Activated CD4-positive, alpha-beta T cell treated with anti-CD3 and anti-CD28 coated beads, Interleukin-2, amount 50 U/mL, for 24 hours (primary cell): ENCODE measurements around the gene RLN3.
A peak's percentile ranks its signal among the peaks of the same experiment; 100 is the strongest.
"Not testable (repeated sequence)": the region's sequence is repeated elsewhere in the genome, so short reads cannot be mapped to it uniquely, and the experiment has no call there.

Experiments
- DNase-seq, 2 donors: peaks; one replicate each; pipeline ENCODE4 v3.0.0-alpha.2; 2020; ENCODE audit warnings: low read depth in 1 of 2, low spot score in 1 of 2

RLN3 gene

DNA sequence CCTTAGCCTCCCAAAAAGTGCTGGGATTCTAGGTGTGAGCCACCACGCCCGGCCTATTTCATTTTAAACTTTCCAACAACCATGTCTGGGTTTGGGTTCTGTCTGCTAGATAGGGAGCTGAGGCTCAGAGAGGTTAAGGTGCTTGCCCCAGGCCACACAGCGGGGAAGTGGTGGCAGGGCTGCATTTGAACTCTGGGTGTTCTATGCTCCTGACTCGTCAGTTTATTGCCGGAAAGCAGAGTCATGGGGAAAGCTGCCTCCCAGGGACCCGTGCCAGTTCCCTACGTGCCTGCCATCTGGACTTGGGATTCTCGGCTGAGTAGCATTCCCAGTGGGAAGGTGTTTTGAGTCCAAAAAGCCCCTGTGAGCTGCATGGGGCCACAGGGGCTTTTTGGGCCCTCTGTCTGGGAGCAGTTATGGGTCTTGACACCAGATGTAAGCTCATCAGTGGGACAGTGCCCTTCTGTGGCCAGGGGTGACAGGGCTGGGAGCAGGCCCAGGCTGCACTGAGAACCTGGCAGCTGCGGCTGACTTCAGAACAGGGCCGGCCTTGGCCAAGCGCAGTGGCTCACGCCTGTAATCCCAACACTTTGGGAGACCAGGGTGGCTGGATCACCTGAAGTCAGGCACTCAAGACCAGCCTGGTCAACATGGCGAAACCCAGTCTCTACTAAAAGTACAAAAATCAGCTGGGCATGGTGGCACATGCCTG, 32.8 kb upstream of the RLN3 start:
- DNase-seq = no peak

DNA sequence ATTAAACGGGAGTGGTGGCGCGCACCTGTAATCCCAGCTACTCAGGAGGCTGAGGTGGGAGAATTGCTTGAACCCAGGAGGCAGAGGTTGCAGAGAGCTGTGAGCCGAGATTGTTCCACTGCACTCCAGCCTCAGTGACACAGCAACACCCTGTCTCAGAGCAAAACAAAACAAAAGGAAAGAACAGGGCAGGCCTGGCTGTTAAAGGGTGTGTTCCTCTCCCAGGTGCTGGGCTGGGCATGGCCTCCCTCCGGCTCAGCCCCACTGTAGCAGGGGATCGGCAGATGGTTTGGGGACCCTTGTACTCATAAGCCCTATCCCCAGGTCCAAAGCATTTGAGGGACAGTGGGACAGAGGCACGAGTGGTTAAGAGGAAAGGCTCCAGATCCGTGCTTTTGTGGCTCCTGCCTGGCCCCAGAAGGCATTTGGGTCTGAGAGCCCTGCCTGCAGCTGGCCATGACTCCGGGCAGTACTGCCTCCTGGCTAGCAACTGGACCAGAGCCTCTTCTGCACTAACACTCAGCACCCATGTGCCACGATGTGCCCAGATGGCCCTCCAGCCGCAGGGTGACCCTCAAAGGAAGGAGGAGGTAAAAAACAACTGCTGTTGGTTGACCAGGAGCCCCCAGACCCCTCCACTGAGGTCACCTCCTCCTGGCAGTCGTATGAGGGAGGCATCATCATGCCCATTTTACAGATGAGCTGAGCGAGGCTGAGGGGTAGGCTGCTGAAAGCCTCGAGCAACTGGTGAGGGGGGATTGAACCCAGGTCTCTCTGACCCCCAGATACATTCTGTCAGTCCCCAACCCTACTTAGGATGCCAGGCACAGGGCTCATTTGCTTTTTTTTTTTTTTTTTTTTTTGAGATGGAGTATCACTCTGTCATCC, 31.8 kb upstream of the RLN3 start:
- no peak for DNase-seq

DNA sequence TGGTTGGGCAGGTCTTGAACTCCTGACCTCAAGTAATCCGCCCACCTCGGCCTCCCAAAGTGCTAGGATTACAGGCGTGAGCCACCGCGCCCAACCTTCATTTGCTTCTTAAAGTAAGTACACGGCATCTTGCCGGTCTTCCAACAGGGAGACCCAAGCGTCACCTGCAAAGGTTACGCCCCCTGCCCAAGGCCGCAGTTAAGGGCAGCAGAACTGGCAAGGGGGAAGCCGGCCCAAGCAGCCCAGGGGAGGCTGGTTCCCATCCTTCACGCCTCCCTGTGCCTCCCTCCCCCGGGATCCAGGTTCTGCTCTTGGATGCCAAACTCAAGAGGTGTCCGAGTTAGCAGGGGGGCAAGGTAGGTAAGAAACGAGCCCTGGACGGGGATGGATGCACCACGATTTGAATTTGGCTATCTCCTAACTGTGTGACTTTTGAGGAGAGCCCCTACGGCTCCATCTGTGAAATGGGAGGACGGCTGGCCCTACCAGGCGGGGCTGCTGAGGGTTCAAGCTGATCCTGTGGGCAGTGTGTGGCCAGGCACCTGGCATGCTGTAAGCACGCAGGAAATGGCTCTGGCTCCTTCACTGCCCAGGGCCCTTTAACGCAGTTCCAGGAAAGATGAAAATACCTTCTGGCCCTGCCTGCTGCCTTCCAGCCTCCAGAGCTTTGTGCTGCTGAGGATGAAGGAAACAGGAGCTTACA, 30.9 kb upstream of the RLN3 start:
- DNase-seq = no peak

DNA sequence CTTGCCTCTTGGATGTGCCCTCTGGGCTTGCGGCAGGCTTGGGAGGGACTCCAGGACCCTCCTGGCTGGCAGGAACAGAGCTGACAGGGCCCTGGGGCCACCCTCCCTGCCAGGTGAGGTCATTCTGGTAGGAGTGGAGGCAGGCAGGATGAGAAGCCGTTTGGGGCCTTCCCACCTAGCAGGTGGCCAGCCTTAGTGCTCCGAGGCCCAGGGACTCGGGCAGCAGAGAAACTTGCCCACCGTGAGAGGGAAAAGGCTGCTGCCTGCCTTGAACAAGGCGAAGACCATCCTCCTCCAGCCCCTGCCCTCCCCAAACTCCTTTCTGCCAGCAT, 30.4 kb upstream of the RLN3 start:
- no peak for DNase-seq

DNA sequence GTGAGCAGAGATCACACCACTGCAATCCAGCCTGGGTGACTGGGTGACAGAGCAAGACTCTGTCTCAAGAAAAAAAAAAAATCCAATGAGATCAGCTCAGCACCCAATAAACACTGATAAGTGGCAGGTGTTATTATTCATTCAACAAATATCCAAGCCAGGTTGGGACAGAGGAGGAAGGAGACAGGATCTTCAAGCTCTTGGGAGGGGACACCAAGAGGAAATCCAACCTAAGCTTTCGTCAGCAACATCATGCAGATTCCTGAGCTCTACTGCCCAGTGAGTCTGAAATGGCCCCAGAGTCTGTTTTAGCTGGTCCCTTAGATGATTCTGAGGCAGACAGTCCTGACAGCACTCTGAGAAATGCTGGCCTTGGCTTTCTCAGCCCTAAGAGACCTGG, 29.5 kb upstream of the RLN3 start:
- no peak for DNase-seq

DNA sequence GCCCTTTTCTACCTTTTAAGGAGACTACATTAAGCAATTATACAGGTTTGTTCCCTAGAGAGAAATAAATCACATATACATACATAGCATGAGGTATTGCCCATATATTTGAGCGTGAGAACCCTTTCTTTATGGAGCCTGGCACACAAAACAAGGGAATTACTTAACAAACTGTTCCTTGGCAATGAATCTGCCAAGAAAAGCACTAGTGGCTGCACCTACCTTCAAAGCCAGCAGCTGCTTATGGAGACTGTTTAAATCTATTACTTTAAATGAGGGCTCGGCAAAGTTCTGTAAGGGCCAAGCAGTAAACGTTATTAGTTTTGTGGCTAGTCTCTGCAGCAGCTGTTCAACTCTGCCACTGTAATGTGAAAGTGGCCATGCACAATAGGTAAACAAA, 28.9 kb upstream of the RLN3 start:
- no peak for DNase-seq

DNA sequence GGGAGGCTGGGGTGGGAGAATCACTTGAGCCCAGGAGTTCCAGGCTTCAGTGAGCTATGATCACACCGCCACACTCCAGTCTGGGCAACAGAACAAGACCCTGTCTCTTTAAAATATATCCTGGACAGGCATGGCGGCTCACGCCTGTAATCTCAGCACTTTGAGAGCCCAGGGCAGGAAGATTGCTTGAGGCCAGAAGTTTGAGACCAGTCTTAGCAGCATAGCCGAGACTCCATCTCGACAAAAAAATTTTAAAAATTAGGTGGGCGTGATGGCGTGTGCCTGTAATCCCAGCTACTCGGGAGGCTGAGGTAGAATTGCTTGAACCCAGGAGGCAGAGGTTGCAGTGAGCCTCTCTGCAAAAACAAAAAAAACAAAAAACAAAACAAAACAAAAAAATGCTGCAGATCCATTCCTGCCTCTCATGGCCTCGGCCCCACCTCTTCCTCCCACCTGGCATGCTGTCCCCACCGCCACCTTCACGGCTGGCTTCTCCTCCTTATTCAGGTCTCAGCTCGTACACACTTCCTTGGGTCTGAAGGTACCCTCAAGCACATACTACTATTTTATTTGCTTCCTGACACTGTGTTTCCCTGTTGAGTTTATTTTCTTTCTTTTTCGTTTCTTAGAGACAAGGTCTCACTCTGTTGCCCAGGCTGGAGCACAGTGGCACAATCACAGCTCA, 27.1 kb upstream of the RLN3 start:
- DNase-seq = no peak

DNA sequence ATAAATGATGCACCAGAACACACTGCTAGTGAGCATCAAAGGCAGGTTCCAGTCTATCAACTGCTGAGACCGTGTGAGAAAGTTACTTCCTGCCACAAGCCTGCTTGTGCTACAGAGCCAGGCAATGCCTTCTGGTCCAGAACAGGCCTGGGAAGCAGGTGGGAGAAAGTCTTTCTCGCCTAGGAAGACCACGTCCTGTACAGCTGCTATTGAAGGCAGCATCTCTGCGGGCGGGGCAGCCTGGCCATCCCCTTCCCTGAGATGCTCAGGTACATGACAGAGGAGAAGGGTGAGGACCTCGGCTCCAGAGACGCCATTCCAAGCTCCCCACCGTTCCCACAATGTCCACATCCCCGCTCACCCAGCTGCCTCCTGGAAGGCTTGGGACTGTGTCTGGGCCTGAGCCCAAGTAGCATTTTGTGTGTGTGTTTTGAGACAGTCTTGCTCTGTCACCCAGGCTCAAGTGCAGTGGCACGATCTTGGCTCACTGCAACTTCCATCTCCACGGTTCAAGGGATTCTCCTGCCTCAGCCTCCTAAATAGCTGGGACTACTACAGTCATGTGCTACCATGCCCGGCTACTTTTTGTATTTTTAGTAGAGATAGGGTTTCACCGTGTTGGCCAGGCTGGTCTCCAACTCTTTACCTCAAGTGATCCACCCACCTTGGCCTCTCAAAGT, 25.2 kb upstream of the RLN3 start:
- DNase-seq = no peak

DNA sequence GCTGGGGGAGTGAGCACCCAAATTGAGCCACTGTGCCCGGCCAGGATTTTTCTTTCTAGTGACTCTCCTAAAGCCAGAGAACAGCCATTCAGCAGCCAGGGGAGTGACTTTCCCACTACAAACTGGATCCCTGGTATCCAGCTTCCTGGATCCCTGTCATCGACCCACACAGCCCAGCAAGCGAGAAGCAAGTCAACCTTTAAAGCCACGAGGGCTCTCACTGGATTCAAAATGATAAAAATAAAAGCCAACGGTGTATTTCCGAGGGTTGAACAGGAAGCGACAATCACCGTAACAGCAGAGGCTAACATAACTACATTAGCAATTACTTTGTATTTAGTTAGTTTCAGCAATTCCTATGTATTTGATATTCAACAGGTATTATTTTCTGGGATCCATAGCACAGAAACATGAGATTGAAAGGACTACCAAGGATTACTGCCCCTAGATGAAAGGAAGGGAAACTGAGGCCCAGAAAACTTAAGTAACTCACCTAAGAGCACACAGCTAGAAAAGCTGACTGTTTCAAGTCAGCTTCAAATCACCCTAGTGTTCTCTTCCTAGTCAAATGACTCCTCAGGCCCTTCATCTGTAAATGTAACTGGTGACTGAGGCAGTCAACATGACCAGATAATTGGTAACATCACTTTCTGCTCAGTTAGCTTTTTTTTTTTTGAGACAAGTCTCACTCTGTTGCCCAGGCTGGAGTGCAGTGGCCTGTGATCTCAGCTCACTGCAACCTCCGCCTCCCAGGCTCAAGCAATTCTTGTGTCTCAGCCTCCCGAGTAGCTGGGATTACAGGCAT, 24.5 kb upstream of the RLN3 start:
- no peak for DNase-seq

DNA sequence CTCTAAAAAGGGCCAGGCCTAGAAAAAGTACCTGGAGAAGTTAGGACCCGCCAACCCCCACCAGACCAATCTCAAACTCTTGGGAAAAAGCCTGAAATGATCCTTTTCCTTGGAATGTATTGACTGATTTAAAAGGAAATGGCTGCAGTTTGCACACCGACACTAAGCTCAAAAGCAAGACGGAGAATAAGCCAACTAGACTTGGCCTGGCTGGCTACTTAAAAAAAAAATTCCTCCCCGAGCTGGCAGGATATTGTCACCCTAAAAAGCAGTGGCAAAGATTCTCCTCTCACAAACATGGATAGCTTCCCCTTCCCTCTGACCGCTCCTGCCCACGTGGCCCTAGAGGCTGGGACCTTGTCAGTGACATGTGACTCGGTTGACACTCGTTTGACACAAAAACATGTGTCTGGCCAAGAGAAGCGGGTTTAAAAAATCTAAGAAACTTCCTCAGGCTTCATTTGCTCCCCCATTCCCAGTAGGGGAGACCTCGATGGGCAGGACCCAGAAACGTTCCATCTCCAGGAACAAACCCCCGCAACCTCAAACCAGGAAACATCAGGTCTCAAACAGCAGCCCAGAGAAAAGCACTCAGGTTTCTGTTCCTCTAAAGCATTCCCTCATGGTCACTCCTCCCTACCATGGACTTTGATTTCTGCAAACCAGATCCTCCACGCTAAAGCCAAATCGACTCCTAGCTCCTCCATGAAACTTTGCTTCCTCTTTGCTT, 23.2 kb upstream of the RLN3 start:
- DNase-seq = no peak

DNA sequence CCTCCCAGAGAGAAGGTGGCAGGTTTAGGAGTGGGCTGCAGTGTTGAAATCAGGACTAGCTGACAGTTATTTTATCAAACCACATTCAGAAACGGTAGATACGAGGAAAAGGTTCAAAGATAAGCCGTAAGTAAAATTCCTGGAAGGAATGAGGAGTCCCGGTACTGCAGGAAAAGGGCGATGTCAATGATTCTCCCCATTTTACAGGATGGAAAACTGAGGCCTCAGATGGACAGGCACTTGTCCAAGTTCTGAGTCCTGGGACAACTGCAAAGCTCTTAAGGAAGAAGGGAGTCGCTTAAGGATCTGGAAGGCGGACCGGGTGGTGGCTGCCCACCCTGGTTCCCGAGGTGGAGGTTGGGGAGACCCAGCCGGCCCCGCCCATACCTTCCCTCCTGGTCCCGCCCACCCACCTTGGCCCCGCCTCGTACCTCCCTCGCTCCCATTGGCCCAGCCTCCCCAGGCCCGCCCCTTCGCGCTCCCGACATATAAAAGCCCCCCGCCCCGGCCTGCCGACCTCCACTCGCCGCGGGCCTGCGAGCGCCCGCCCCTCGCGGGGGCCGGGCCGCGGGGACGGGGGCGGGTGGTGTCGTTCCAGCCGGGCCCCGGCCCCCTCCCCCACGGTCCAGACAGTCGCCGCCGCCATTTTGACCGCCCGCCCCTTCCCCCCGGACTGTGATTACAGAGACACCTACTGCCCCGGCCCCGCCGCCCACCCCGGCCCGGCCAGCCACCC, 22.4 kb upstream of the RLN3 start:
- DNase-seq = peak; percentile 78 to 86

DNA sequence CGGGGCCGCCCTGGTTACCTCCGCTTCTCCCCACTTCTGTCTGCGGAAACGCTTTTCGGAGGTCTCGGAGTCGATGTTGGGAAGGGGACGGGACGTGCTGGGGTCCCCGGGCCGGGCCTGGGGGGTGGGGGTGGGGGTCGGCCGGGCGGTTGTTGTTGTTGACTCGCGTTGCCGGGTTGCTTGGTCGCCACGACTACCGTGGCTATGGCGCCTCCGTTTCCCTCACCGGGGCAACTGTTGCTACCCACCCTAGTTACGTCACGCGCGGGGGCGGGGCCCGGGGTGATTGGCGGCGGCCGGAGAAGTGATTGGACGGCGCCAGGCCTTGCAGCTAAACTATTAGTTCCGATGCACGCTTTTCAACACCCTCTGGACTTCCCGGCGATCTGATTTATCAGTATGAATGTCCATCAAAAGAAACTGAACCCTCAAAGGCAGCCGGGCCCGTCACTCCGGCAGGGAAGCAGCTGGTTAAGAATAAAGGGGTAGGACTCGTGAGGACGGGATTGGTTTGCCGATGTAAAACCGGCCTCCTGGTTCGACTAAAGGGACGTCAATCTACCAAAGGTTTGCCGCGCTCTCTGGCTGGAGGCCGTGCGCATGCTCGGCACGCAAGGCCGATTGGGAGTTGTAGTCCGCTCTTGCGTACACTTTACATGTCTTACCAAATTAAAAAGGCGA, 21.7 kb upstream of the RLN3 start, which contains the start of gene RFX1:
Gene RFX1 (minus strand): TSS at position 236 of the 681 bp plus-strand sequence. CDS start 12,477 bp downstream, outside the sequence.
- DNase-seq = peak; percentile 100

DNA sequence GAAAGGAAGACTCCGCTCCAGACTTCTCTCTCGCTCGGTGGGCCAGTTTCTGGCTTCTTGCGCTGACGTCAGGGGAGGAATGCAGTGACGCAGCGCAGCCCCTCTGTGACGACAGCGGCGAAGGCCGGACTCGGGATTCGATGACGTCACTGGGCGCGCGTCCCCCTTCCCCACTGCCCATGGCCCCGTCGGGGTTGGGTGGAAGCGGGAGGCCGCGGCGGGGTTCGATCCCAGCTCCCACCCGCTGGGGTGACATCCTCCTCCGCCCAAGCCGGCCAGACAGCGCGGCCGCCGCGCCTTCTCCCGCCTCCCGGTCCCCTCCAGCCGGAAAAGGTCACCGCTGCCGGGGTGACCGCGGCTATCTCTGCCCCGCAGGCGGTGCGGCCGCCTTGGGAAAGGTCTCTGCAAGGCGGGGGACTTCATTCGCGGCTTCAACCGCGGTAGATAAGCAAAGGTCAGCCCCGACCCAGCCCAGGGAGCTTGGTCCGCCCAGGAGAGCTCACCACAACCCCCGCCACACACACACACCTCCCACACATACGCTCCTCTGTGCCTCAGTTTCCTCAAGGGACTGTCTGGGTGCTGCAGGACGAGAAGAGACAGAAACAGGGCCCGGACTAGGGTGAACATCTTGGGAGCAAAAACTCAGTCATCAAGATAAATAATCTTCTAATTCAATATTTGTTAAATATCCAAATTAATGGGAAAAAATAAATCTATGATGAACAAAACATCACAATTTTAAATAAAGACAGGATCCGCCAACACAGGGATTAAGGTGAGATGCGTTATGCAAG, 21.0 kb upstream of the RLN3 start:
- DNase-seq = peak in 1 of 2 donors; percentile 77

DNA sequence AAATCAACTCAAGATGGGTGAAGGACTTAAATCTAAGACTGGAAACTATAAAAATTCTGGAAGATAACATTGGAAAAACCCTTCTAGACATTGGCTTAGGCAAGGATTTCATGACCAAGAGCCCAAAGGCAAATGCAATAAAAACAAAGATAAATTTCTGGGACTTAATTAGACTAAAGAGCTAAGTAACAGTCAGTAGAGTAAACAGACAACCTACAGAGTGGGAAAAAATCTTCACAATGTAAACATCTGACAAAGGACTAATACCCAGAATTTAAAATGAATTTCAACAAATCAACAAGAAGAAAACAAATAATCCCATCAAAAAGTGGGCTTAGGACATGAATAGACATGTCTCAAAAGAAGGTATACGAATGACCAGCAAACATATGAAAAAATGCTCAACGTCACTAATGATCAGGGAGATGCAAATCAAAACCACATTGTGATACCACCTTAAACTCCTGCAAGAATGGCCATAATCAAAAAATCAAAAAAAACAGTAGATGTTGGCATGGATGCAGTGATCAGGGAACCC, 15.5 kb upstream of the RLN3 start:
- no peak for DNase-seq

DNA sequence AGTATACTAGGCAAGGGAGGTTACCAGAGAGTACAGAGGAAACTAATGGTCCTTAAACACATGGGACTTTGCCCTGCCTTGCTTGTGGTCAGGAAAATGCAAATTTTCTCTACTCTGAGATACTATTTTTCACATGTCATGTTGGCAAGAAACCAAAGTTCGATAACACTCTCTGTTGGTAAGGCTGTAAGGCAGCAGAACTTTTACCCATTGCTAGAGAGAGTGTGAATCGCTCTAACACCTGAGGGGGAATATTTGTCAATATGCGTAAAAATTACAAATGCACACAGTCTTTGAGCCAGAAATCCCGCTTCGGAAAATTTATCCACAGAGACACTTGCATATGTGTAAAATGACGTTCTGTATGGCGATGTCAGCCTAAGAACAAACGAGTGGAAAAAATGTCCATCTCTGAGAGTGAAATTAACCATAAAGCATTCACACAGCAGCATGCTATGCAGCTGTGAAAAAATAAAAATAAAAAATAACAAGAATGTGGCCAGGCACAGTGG, 12.4 kb upstream of the RLN3 start:
- DNase-seq = no peak

DNA sequence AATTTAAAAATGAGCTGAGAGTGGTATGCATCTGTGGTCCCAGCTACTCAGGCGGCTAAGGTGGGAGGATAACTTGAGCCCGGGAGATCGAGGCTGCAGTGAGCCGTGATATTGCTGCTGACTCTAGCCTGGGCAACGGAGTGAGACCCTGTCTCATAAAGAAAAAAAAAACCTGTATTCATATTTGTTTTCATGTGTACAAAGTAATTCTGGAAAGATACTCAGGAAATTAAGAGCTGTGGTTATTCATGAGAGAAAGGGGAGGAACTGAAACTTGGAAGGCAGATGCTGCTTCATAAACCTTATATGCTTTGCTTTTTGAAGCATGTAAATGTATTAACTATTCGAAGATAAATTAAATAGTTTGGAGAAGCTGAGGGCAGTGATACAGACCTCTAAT, 8.8 kb upstream of the RLN3 start:
- no peak for DNase-seq

DNA sequence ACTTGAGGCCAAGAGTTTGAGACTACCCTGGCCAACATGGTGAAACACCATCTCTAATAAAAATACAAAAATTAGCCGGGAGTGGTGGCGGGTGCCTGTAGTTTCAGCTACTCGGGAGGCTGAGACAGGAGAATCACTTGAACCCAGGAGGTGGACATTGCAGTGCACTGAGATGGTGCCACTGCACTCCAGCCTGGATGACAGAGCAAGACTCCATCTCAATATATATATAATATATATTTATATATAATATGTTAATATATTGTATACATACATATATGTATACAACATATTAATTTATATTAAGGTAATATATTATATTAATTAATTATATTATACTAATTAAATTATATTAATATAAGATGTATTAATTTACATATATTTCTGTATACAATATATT, 8.2 kb upstream of the RLN3 start:
- DNase-seq = not testable (repeated sequence)
